OCI-LY7 (cell line): ENCODE data around the gene KSR1.

Experiments
- CTCF ChIP-seq: fragments of 200-600 bp; sonication (generic); conservative IDR thresholded peaks from 2 replicates; pipeline ENCODE4 v1.5.1; 2014; ENCODE audit warnings: mild to moderate bottlenecking, antibody characterized with exemption, low read length, moderate library complexity, mixed read lengths
- EZH2phosphoT487 ChIP-seq: fragments of 200-600 bp; sonication (generic); IDR thresholded peaks from 2 replicates; pipeline ENCODE4 v1.6.1; 2018; ENCODE audit warnings: low read depth, borderline replicate concordance, mild to moderate bottlenecking, mixed run types, antibody characterized with exemption, low read length, moderate library complexity, mixed read lengths

DNA sequence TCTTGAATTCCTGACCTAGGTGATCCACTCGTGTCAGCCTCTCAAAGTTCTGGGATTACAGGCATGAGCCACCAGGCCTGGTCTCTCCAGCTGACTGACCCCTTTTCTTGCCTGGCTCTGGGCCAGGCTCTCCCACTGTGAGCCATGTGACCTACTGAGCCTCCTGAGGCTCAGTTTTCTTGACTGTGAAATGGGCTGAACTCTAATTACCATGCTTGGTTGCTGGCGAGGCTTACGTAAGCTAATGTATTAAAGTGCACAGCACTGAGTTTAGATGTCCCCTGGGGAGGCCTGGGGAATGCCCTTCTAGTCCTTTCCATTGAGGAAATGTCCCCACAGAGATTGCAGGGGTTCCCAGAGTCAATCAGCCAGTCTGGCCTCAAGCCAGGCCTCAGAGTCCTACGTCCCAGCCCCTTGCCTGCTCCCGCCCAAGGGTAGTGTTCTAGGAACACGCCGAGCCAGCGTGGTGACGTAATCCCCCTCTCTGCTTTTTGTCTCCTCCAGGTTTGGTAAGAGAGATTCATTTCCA is 129.0 kb downstream of the KSR1 start:
- TF ChIP-seq CTCF (no peak), EZH2phosphoT487 (no peak)
